SU-DHL-6 (cell line): Measurements from ENCODE around the gene DIAPH3.

ENCODE experiments used
- H2AFZ ChIP-seq: fragments of 200-600 bp; sonication (generic); 2 replicates; pipeline ENCODE4 v1.6.1; 2014; ENCODE audit warnings: low read depth, mild to moderate bottlenecking, moderate library complexity, mixed read lengths, antibody characterized with exemption, low read length; ENCODE audit not compliant: severe bottlenecking
- H3F3A ChIP-seq: fragments of 200-600 bp; shearing (Covaris generic); 2 replicates; pipeline ENCODE4 v1.6.0; 2016; ENCODE audit warnings: antibody characterized with exemption, mild to moderate bottlenecking; ENCODE audit not compliant: insufficient read depth
- H3K27ac ChIP-seq: fragments of 200-600 bp; sonication (generic); 2 replicates; pipeline ENCODE4 v1.5.1; 2016; ENCODE audit warnings: low read depth, mild to moderate bottlenecking, low read length, moderate library complexity, mixed read lengths
- H3K27me3 ChIP-seq: fragments of 200-600 bp; sonication (generic), shearing (Covaris generic); 2 replicates; pipeline ENCODE4 v1.6.0; 2014; ENCODE audit warnings: mild to moderate bottlenecking, low read length
- H3K36me3 ChIP-seq: fragments of 200-600 bp; sonication (generic); 2 replicates; pipeline ENCODE4 v1.6.1; 2014; ENCODE audit warnings: mild to moderate bottlenecking, low read length, mixed read lengths
- H3K4me2 ChIP-seq: fragments of 300-600, 200-600 bp; shearing (Covaris generic), sonication (generic); 2 replicates; pipeline ENCODE4 v1.6.0; 2014; ENCODE audit warnings: low read length, low read depth, mild to moderate bottlenecking; ENCODE audit not compliant: poor library complexity, severe bottlenecking
- H3K4me3 ChIP-seq: fragments of 200-600 bp; sonication (generic); 2 replicates; pipeline ENCODE4 v1.5.1; 2014; ENCODE audit warnings: antibody characterized with exemption, low read length, mild to moderate bottlenecking, mixed read lengths; ENCODE audit not compliant: insufficient read depth, poor library complexity, severe bottlenecking
- H3K79me2 ChIP-seq: fragments of 200-600 bp; sonication (generic); 2 replicates; pipeline ENCODE4 v1.6.1; 2014; ENCODE audit warnings: mild to moderate bottlenecking, low read length, moderate library complexity; ENCODE audit not compliant: insufficient read depth
- H3K9ac ChIP-seq: fragments of 200-600 bp; sonication (generic); 2 replicates; pipeline ENCODE4 v1.7.0; 2014; ENCODE audit warnings: mild to moderate bottlenecking, low read length
- H3K9me2 ChIP-seq: fragments of 200-600 bp; sonication (generic); replicated peaks from 2 replicates; pipeline ENCODE4 v1.6.1; 2014; ENCODE audit warnings: low read length; ENCODE audit not compliant: insufficient read depth
- H3K9me3 ChIP-seq: fragments of 200-600 bp; sonication (generic); 2 replicates; pipeline ENCODE4 v1.6.1; 2014; ENCODE audit warnings: low read length, mixed read lengths; ENCODE audit not compliant: insufficient read depth
- H4K20me1 ChIP-seq: fragments of 200-600 bp; sonication (generic); 2 replicates; pipeline ENCODE4 v1.6.1; 2014; ENCODE audit warnings: low read depth, mild to moderate bottlenecking, antibody characterized with exemption, low read length, moderate library complexity, mixed read lengths
- CTCF ChIP-seq: fragments of 200-600 bp; sonication (generic); IDR thresholded peaks from one replicate; pipeline ENCODE4 v1.5.1; 2017; ENCODE audit warnings: antibody characterized with exemption, mild to moderate bottlenecking, low read length, moderate library complexity; ENCODE audit not compliant: insufficient read depth, poor library complexity, severe bottlenecking
- EZH2phosphoT487 ChIP-seq: fragments of 200-600 bp; sonication (generic), shearing (Covaris generic); conservative IDR thresholded peaks from 2 replicates; pipeline ENCODE4 v1.6.1; 2018; ENCODE audit warnings: mild to moderate bottlenecking, antibody characterized with exemption, low read length, moderate library complexity, mixed read lengths

DIAPH3 gene

DNA sequence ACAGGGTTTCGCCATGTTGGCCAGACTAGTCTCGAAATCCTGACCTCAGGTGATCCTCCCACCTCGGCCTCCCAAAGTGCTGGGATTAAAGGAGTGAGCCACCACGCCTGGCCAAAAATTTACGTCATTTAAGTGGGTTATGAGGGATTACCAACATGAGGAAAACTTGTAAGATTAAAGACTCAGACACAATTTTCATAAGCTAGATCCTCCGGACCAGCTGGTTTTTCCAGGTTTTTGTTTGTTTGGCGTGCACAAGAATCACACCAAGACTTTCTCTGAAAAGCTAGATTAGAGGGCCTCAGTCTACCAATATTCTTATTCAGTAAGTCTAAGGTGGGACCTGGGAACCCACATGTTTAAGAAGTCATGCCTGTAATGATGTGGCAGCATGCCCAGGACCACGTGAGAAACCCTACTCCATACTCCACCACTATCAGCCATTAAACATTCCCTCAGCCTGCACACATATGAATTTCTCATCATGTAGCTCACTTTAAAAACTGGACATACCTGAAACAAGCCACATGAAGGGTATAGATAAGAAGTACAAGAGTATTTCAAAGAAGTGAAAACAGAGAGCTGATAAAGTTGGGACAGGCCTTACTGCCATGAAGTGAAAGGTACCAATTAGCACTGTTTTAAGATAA is 25.7 kb downstream of the DIAPH3 start:
- H3K4me3 ChIP-seq: no peak overlapping the region
- no peak overlapping the region for H3K27ac ChIP-seq
- H3K36me3 ChIP-seq: no peaks in the 10 kb centered on the region; the same call in 1 of the 2 replicates
- H3K9me3 ChIP-seq: no peaks in the 10 kb centered on the region
- H3K79me2 ChIP-seq: peaks cover 50% of the 10 kb centered on the region
- no peaks in the 10 kb centered on the region for H3F3A ChIP-seq
- H3K9me2 ChIP-seq: no peaks in the 10 kb centered on the region
- H2AFZ ChIP-seq: no peak overlapping the region
- TF ChIP-seq EZH2phosphoT487 (no peak), CTCF (no peak)
- peaks cover 5% of the 10 kb centered on the region for H4K20me1 ChIP-seq
- no peak overlapping the region for H3K4me2 ChIP-seq
- H3K27me3 ChIP-seq: no peaks in the 10 kb centered on the region
- H3K9ac ChIP-seq: no peak overlapping the region

GRCh38 chr13:60135344-60135743 is 28.4 kb downstream of the DIAPH3 start:
- no peaks in the 10 kb centered on the region for H3K9me2 ChIP-seq
- peaks cover 8% of the 10 kb centered on the region; the same call in 1 of the 2 replicates for H3K36me3 ChIP-seq
- no peak overlapping the region for H2AFZ ChIP-seq
- no peaks in the 10 kb centered on the region for H3K9me3 ChIP-seq
- no peaks in the 10 kb centered on the region for H3K27me3 ChIP-seq
- no peak for TF ChIP-seq CTCF
- TF ChIP-seq EZH2phosphoT487: no peak
- no peak overlapping the region for H3K9ac ChIP-seq
- H3K79me2 ChIP-seq: peaks cover 29% of the 10 kb centered on the region; the same call in 1 of the 2 replicates
- H3K4me3 ChIP-seq: no peak overlapping the region
- no peaks in the 10 kb centered on the region; the same call in none of the 2 replicates for H4K20me1 ChIP-seq
- H3F3A ChIP-seq: no peaks in the 10 kb centered on the region
- H3K27ac ChIP-seq: no peak overlapping the region
- H3K4me2 ChIP-seq: no peak overlapping the region

DNA sequence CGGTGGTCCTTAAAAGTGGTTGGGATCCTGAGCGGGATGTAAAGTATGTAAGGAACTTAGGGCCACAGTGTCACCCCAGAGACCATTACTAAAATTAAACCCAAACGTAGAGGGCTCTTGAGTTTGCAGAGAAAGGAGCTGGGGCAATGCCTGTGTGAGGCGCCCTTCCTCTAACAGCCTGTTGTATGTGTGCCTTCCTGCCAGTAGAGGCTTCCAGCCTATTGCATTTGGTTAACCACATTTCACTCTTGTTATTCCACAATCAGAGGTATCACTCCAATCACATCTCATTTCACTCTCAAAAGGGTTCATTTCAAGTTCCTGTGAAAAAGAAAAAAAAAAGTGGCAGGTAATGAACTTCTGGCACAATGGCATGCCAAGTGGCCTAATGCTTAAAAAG is 29.4 kb downstream of the DIAPH3 start:
- Histone ChIP-seq H3K4me2 (no peak overlapping the region), H4K20me1 (no peaks in the 10 kb centered on the region; the same call in none of the 2 replicates), H3K79me2 (peaks cover 23% of the 10 kb centered on the region; the same call in 1 of the 2 replicates), H3K9me3 (no peaks in the 10 kb centered on the region), H3K9me2 (no peaks in the 10 kb centered on the region), H3K27ac (no peak overlapping the region), H3F3A (no peaks in the 10 kb centered on the region), H3K36me3 (peaks cover 8% of the 10 kb centered on the region; the same call in 1 of the 2 replicates), H3K27me3 (no peaks in the 10 kb centered on the region), H3K4me3 (no peak overlapping the region), H3K9ac (no peak overlapping the region), H2AFZ (no peak overlapping the region)
- TF ChIP-seq EZH2phosphoT487 (no peak), CTCF (no peak)
